ENCODE results near the gene TAS2R1. TPM values are rescaled to one million over a fixed set of nuclear protein-coding genes. Genes with fewer than 3 reads are reported as not detected.

TAS2R1 gene
- polyA plus RNA-seq, 3 donors: not detected

- no peaks in the 10 kb centered on the region for H3K36me3 ChIP-seq (replicated peaks in 1 of 2; ENCODE audit: control insufficient read depth in 1 of 2, insufficient read depth in 2 of 2, low read length in 2 of 2)
- no peak overlapping the region for H2AFZ ChIP-seq (ENCODE audit: insufficient read depth, low read depth, low read length, poor library complexity, severe bottlenecking)
- no peaks in the 10 kb centered on the region for H3K9me3 ChIP-seq (replicated peaks in 1 of 2; ENCODE audit: control insufficient read depth in 1 of 2, insufficient read depth in 1 of 2, low read length in 2 of 2)
- H3K27me3 ChIP-seq (ENCODE audit: control insufficient read depth in 2 of 2, insufficient read depth in 2 of 2, low read length in 2 of 2): no peaks in the 10 kb centered on the region
- H3K36me3 Mint-ChIP-seq: no peaks in the 10 kb centered on the region
- H4K20me1 ChIP-seq (ENCODE audit: insufficient read depth, low read length): no peaks in the 10 kb centered on the region
- no peak for DNase-seq
- no peak overlapping the region for H3K9ac ChIP-seq (ENCODE audit: insufficient read depth, low read length, poor library complexity, severe bottlenecking)
- TF ChIP-seq CTCF (IDR thresholded peaks at IDR 0.05): no peak
- no peaks in the 10 kb centered on the region for H3K27me3 Mint-ChIP-seq (ENCODE audit: low read depth in 3 of 3)
- H3K4me1 ChIP-seq (ENCODE audit: control insufficient read depth in 1 of 2, insufficient read depth in 2 of 2, low read length in 2 of 2): no peaks in the 10 kb centered on the region
- no peak overlapping the region for H3K27ac Mint-ChIP-seq
- peaks cover 0 to 5% (median 0%) of the 10 kb centered on the region in 7 donors for H3K9me3 Mint-ChIP-seq
- WGBS (ENCODE audit: insufficient coverage): 95% methylated on average over 2 of the region's 4 CpGs
- no peak overlapping the region for H3K4me3 Mint-ChIP-seq
- H3K4me1 Mint-ChIP-seq: no peaks in the 10 kb centered on the region
- no peak overlapping the region for H3K4me3 ChIP-seq (replicated peaks in 1 of 3; ENCODE audit: low read depth in 2 of 3, low read length in 3 of 3)
- no peak overlapping the region for H3K27ac ChIP-seq (ENCODE audit: low read depth in 1 of 2, low read length in 2 of 2)
- no peaks in the 10 kb centered on the region for H3K79me2 ChIP-seq (ENCODE audit: insufficient read depth, low read length)
- no peak overlapping the region for H3K4me2 ChIP-seq (replicated peaks; ENCODE audit: extremely low read depth, low read length, poor library complexity, severe bottlenecking)
- intact Hi-C loops (cut with micrococcal nuclease): no loop called here
Measured at GRCh38 chr5:9623661-9624060, 6.5 kb downstream of the TAS2R1 start.

- H3K36me3 ChIP-seq (replicated peaks in 1 of 2; ENCODE audit: control insufficient read depth in 1 of 2, insufficient read depth in 2 of 2, low read length in 2 of 2): no peaks in the 10 kb centered on the region
- H3K4me2 ChIP-seq (replicated peaks; ENCODE audit: extremely low read depth, low read length, poor library complexity, severe bottlenecking): no peak overlapping the region
- H3K9me3 Mint-ChIP-seq: peaks cover 0 to 5% (median 0%) of the 10 kb centered on the region in 7 donors
- 17% methylated on average over 3 of the region's 5 CpGs for WGBS (ENCODE audit: insufficient coverage)
- H3K27me3 ChIP-seq (ENCODE audit: control insufficient read depth in 2 of 2, insufficient read depth in 2 of 2, low read length in 2 of 2): no peaks in the 10 kb centered on the region
- H3K4me1 ChIP-seq (ENCODE audit: control insufficient read depth in 1 of 2, insufficient read depth in 2 of 2, low read length in 2 of 2): no peaks in the 10 kb centered on the region
- no peak overlapping the region for H3K27ac ChIP-seq (ENCODE audit: low read depth in 1 of 2, low read length in 2 of 2)
- no peak overlapping the region for H3K4me3 Mint-ChIP-seq
- TF ChIP-seq CTCF (IDR thresholded peaks at IDR 0.05): no peak
- H2AFZ ChIP-seq (ENCODE audit: insufficient read depth, low read depth, low read length, poor library complexity, severe bottlenecking): no peak overlapping the region
- H3K79me2 ChIP-seq (ENCODE audit: insufficient read depth, low read length): no peaks in the 10 kb centered on the region
- no peaks in the 10 kb centered on the region for H3K27me3 Mint-ChIP-seq (ENCODE audit: low read depth in 3 of 3)
- DNase-seq: no peak
- H3K4me1 Mint-ChIP-seq: no peaks in the 10 kb centered on the region
- no peak overlapping the region for H3K27ac Mint-ChIP-seq
- H3K4me3 ChIP-seq (replicated peaks in 1 of 3; ENCODE audit: low read depth in 2 of 3, low read length in 3 of 3): no peak overlapping the region
- no peaks in the 10 kb centered on the region for H3K36me3 Mint-ChIP-seq
- intact Hi-C loops (cut with micrococcal nuclease): no loop called here
- H3K9ac ChIP-seq (ENCODE audit: insufficient read depth, low read length, poor library complexity, severe bottlenecking): no peak overlapping the region
- no peaks in the 10 kb centered on the region for H3K9me3 ChIP-seq (replicated peaks in 1 of 2; ENCODE audit: control insufficient read depth in 1 of 2, insufficient read depth in 1 of 2, low read length in 2 of 2)
- H4K20me1 ChIP-seq (ENCODE audit: insufficient read depth, low read length): no peaks in the 10 kb centered on the region
Measured at GRCh38 chr5:9622971-9623421, 7.2 kb downstream of the TAS2R1 start.
